GM12891 (cell line): Measurements from ENCODE around the gene SLC8A1.

Experiments used
- PAX5 ChIP-seq: IDR thresholded peaks from 2 replicates; pipeline ENCODE4 v1.6.1; 2011; ENCODE audit warnings: low read length, moderate library complexity, mild to moderate bottlenecking; ENCODE audit not compliant: insufficient read depth, severe bottlenecking
- POLR2A ChIP-seq: IDR thresholded peaks from 2 replicates; pipeline ENCODE4 v1.6.1; 2011; ENCODE audit warnings: low read depth, low read length, control low read depth
- POLR2AphosphoS5 ChIP-seq: IDR thresholded peaks from 2 replicates; pipeline ENCODE4 v1.6.1; 2011; ENCODE audit warnings: low read depth, low read length, control low read depth
- SPI1 ChIP-seq: IDR thresholded peaks from 2 replicates; pipeline ENCODE4 v1.6.1; 2011; ENCODE audit warnings: low read depth, low read length, control low read depth
- TAF1 ChIP-seq: IDR thresholded peaks from 2 replicates; pipeline ENCODE4 v1.6.1; 2011; ENCODE audit warnings: low read depth, low read length, control low read depth

DNA sequence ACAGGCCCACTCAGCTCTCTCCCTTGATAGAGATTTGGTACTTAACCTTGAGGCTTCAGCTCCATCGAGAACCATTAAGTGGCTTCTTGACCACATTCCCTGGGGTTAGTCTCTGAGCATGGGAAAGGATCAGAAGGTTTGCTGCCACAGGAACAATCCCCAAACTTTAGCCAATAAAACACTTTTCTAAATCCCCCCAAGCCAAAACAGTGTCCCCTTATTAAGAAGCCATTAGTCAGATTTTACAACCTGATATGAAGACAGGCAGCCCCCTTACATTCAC, 37.7 kb upstream of the SLC8A1 start:
- TF ChIP-seq POLR2A (no peak), POLR2AphosphoS5 (no peak), SPI1 (no peak), TAF1 (no peak), PAX5 (no peak)
